Colonic mucosa (tissue), 4 donors: ENCODE results near the gene LAMTOR1. TPM values are rescaled to one million over a fixed set of nuclear protein-coding genes. Genes with fewer than 3 reads are reported as not detected.
"Not testable (repeated sequence)": the region's sequence is repeated elsewhere in the genome, so short reads cannot be mapped to it uniquely, and the experiment has no call there.

Source experiments
- DNase-seq: peaks from one replicate; pipeline ENCODE4 v3.0.0-alpha.2; 2020
- H3K27ac ChIP-seq: fragments of 200-600 bp; one replicate; pipeline ENCODE4 v1.8.0; 2021
- H3K27me3 ChIP-seq: fragments of 200-600 bp; one replicate; pipeline ENCODE4 v1.8.0; 2021
- H3K36me3 ChIP-seq: fragments of 200-600 bp; one replicate; pipeline ENCODE4 v1.8.0; 2021
- H3K4me1 ChIP-seq: fragments of 200-600 bp; one replicate; pipeline ENCODE4 v1.8.0; 2021; ENCODE audit warnings: mild to moderate bottlenecking
- H3K4me3 ChIP-seq: fragments of 200-600 bp; one replicate; pipeline ENCODE4 v1.8.0; 2021
- H3K9ac ChIP-seq, 2 donors: one replicate each; pipeline ENCODE4 v1.7.0; 2013; ENCODE audit warnings: control low read depth in 2 of 2, low read depth in 2 of 2, low read length in 2 of 2
- H3K9me3 ChIP-seq: fragments of 200-600 bp; one replicate; pipeline ENCODE4 v1.8.0; 2021
- CTCF ChIP-seq: fragments of 200-600 bp; IDR thresholded peaks from one replicate; pipeline ENCODE4 v1.8.0; 2022; ENCODE audit warnings: antibody characterized with exemption, mild to moderate bottlenecking
- intact Hi-C: fragments of 100-400 bp; cut with DNase I; formaldehyde crosslinking; loops from one replicate; pipeline ENCODE4 v1.14.1; 2022
- total RNA-seq, 2 donors: library from RNA; stranded (reverse); fragmentation: NEBNext Ultra II Directional in 1 of 2; extraction: Animal tissue kit (Norgen Biotek cat#: 25700) in 1 of 2; gene quantifications; one replicate each; pipeline ENCODE4 v1.2.1, GENCODE V29; 2021
- donor health status: healthy.
- donor health status: DM: no; HTN: no; CAD: no.
- donor health status: DM: no; HTN: no; CAD: no.

LAMTOR1 gene
- total RNA-seq, 2 donors from 2014 or later = 84.9 to 93.4 TPM

GRCh38 chr11:72135891-72136683 is 33.0 kb upstream of the LAMTOR1 start:
- no peak overlapping the region for H3K4me3 ChIP-seq
- H3K27ac ChIP-seq = no peak overlapping the region
- intact Hi-C loops = no loop called here

GRCh38 chr11:72135473-72135872 is 32.4 kb upstream of the LAMTOR1 start, which contains the start of gene FOLR3:
FOLR3 (plus strand) TSS chr11:72135725; CDS start chr11:72135953, 228 bp downstream.
- intact Hi-C loops = not testable (repeated sequence)

More at GRCh38 chr11:72135891-72136683, 33.0 kb upstream of the LAMTOR1 start:
- no peaks in the 10 kb centered on the region for H3K36me3 ChIP-seq
- no peak for TF ChIP-seq CTCF
- no peak for DNase-seq
- no peaks in the 10 kb centered on the region for H3K9me3 ChIP-seq
- no peaks in the 10 kb centered on the region for H3K4me1 ChIP-seq
- no peaks in the 10 kb centered on the region for H3K27me3 ChIP-seq
- H3K9ac ChIP-seq = no peak overlapping the region

GRCh38 chr11:72132646-72133045 is 29.5 kb upstream of the LAMTOR1 start:
- no peak for TF ChIP-seq CTCF
- no peaks in the 10 kb centered on the region for H3K9me3 ChIP-seq
- intact Hi-C loops = no loop called here
- H3K4me3 ChIP-seq = no peak overlapping the region
- H3K4me1 ChIP-seq = no peaks in the 10 kb centered on the region
- no peaks in the 10 kb centered on the region for H3K27me3 ChIP-seq
- H3K9ac ChIP-seq = no peak overlapping the region
- DNase-seq = no peak
- H3K36me3 ChIP-seq = no peaks in the 10 kb centered on the region
- no peak overlapping the region for H3K27ac ChIP-seq

More at GRCh38 chr11:72135473-72135872, 32.4 kb upstream of the LAMTOR1 start, which contains the start of gene FOLR3:
- DNase-seq, H3K27me3 ChIP-seq, H3K36me3 ChIP-seq, H3K4me1 ChIP-seq, H3K4me3 ChIP-seq, H3K9me3 ChIP-seq, H3K9ac ChIP-seq, H3K27ac ChIP-seq: not testable (repeated sequence)

- no peaks in the 10 kb centered on the region for H3K36me3 ChIP-seq
- no peak for TF ChIP-seq CTCF
- no peaks in the 10 kb centered on the region for H3K27me3 ChIP-seq
- no peak overlapping the region for H3K27ac ChIP-seq
- intact Hi-C loops = no loop called here
- DNase-seq = no peak
- H3K9ac ChIP-seq = no peak overlapping the region
- no peaks in the 10 kb centered on the region for H3K9me3 ChIP-seq
- H3K4me3 ChIP-seq = no peak overlapping the region
- H3K4me1 ChIP-seq = no peaks in the 10 kb centered on the region
These were observed 26.3 kb upstream of the LAMTOR1 start for GRCh38 chr11:72129381-72129780.

- intact Hi-C loops = no loop called here
- Histone ChIP-seq H3K36me3 (no peaks in the 10 kb centered on the region), H3K27ac (no peak overlapping the region), H3K4me3 (no peak overlapping the region), H3K4me1 (no peaks in the 10 kb centered on the region), H3K9ac (no peak overlapping the region), H3K9me3 (no peaks in the 10 kb centered on the region), H3K27me3 (no peaks in the 10 kb centered on the region)
- DNase-seq = no peak
- TF ChIP-seq CTCF = no peak
These were observed 24.8 kb upstream of the LAMTOR1 start for GRCh38 chr11:72127923-72128322.

GRCh38 chr11:72125956-72126355 is 22.9 kb upstream of the LAMTOR1 start:
- H3K9ac ChIP-seq = no peak overlapping the region
- DNase-seq = no peak
- no peaks in the 10 kb centered on the region for H3K36me3 ChIP-seq
- intact Hi-C loops = no loop called here
- H3K4me3 ChIP-seq = no peak overlapping the region
- no peak for TF ChIP-seq CTCF
- no peaks in the 10 kb centered on the region for H3K4me1 ChIP-seq
- H3K27me3 ChIP-seq = no peaks in the 10 kb centered on the region
- H3K9me3 ChIP-seq = no peaks in the 10 kb centered on the region
- no peak overlapping the region for H3K27ac ChIP-seq
